ENCODE results near the gene C12orf43.

DNA sequence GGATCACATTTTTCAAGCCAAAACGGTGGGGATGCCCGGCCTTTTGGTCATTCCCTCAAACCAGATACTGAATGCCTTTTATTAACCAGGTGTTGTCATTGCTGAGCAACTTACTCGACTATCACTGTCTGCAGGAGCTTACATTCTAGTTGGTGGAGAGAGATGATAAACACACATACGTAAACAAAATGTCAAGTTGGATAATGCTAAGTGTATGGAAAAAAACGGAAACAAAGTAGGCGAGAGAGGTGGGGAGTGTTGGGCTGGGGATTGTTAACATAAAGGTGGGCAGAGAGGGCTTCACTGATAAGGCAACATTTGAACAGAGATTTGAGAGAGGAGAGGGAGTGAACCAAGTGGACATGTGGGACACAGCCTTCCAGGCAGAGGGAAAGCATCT, 4.5 kb downstream of the C12orf43 start:
- TF ChIP-seq, protein P1, sequence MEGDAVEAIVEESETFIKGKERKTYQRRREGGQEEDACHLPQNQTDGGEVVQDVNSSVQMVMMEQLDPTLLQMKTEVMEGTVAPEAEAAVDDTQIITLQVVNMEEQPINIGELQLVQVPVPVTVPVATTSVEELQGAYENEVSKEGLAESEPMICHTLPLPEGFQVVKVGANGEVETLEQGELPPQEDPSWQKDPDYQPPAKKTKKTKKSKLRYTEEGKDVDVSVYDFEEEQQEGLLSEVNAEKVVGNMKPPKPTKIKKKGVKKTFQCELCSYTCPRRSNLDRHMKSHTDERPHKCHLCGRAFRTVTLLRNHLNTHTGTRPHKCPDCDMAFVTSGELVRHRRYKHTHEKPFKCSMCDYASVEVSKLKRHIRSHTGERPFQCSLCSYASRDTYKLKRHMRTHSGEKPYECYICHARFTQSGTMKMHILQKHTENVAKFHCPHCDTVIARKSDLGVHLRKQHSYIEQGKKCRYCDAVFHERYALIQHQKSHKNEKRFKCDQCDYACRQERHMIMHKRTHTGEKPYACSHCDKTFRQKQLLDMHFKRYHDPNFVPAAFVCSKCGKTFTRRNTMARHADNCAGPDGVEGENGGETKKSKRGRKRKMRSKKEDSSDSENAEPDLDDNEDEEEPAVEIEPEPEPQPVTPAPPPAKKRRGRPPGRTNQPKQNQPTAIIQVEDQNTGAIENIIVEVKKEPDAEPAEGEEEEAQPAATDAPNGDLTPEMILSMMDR (IDR thresholded peaks at IDR 0.05), result no peak
- TF ChIP-seq EZH2 (IDR thresholded peaks at IDR 0.05), result no peak
